NB4 (cell line): ENCODE measurements around the gene FBXO31.

Source experiments
- CTCF ChIP-seq: IDR thresholded peaks from one replicate; pipeline ENCODE4 v1.5.1; 2012; ENCODE audit warnings: low read depth, low read length
- MAX ChIP-seq: IDR thresholded peaks from 2 replicates; pipeline ENCODE4 v1.6.1; 2011; ENCODE audit warnings: low read depth, low read length
- MYC ChIP-seq: IDR thresholded peaks from 2 replicates; pipeline ENCODE4 v1.6.1; 2011; ENCODE audit warnings: low read depth, low read length
- POLR2A ChIP-seq: IDR thresholded peaks from 2 replicates; pipeline ENCODE4 v1.6.1; 2011; ENCODE audit warnings: mild to moderate bottlenecking; ENCODE audit not compliant: insufficient read length; ENCODE audit errors: extremely low read depth

- TF ChIP-seq CTCF, result no peak
- no peak for TF ChIP-seq POLR2A
- TF ChIP-seq MYC, result no peak
- no peak for TF ChIP-seq MAX
Observed at GRCh38 chr16:87365021-87365713, 18.4 kb downstream of the FBXO31 start.
